H1 (cell line): ENCODE results near the gene SIK2. TPM values are rescaled to one million over a fixed set of nuclear protein-coding genes. Genes with fewer than 3 reads are reported as not detected.
A peak's percentile ranks its signal among the peaks of the same experiment; 100 is the strongest.

ENCODE experiments used
- CTCF ChIA-PET: fragments of 300-600 bp; sonication (Branson Sonifier 250); formaldehyde crosslinking; loops from one replicate; lab custom pipeline; 2021; ENCODE audit not compliant: partially characterized antibody; lab: Charles Lee
- POLR2A ChIA-PET: fragments of 300-600 bp; sonication (Branson Sonifier 250); formaldehyde crosslinking; loops from one replicate; lab custom pipeline; 2021; ENCODE audit warnings: inconsistent platforms; ENCODE audit not compliant: partially characterized antibody; lab: Charles Lee
- DNase-seq, 2 experiments: peaks; one replicate each; pipeline versions ENCODE4 v3.0.0 to v3.0.0-alpha.2; 2010 to 2022; ENCODE audit warnings: low spot score in 2 of 2, low read depth in 1 of 2, mixed read lengths in 1 of 2
- FAIRE-seq: peaks from 2 replicates; lab custom pipeline; 2011; peaks lifted over from hg19 to GRCh38; lab: Jason Lieb, UNC
- H2AFZ ChIP-seq: 2 replicates; pipeline ENCODE4 v1.8.1; 2012; ENCODE audit warnings: low read length, inconsistent platforms
- H2AK5ac ChIP-seq: 2 replicates; pipeline ENCODE4 v1.6.1; 2013; ENCODE audit warnings: low read depth, low read length
- H2BK120ac ChIP-seq: replicated peaks from 2 replicates; pipeline ENCODE3; 2013; ENCODE audit warnings: low read depth, low read length, inconsistent platforms
- H2BK12ac ChIP-seq: 2 replicates; pipeline ENCODE4 v1.6.1; 2013; ENCODE audit warnings: low read depth, low read length
- H2BK15ac ChIP-seq: 2 replicates; pipeline ENCODE4 v1.6.1; 2013; ENCODE audit warnings: low read length
- H2BK20ac ChIP-seq: 2 replicates; pipeline ENCODE4 v1.6.1; 2013; ENCODE audit warnings: low read length
- H2BK5ac ChIP-seq: 2 replicates; pipeline ENCODE4 v1.6.1; 2013; ENCODE audit warnings: low read depth, low read length
- H3K14ac ChIP-seq: 2 replicates; pipeline ENCODE4 v1.6.1; 2013; ENCODE audit warnings: inconsistent platforms; ENCODE audit not compliant: insufficient read length
- H3K18ac ChIP-seq: 2 replicates; pipeline ENCODE4 v1.6.1; 2013; ENCODE audit warnings: low read length; ENCODE audit errors: extremely low read depth
- H3K23ac ChIP-seq: 2 replicates; pipeline ENCODE4 v1.6.1; 2013; ENCODE audit warnings: inconsistent platforms; ENCODE audit not compliant: insufficient read length
- H3K23me2 ChIP-seq: 2 replicates; pipeline ENCODE4 v1.6.1; 2013; ENCODE audit warnings: low read depth, low read length
- H3K27ac ChIP-seq: 2 replicates; pipeline ENCODE4 v1.6.1; 2011; ENCODE audit warnings: low read depth, low read length, inconsistent platforms
- H3K27me3 ChIP-seq, 4 experiments: replicated peaks in 1 of 4; 1 replicate in 1 of 4; 2 replicates in 3 of 4; pipeline versions ENCODE4 v1.6.1 to v1.8.1; 2011 to 2013; ENCODE audit warnings: low read length in 3 of 4, mild to moderate bottlenecking in 3 of 4, inconsistent platforms in 2 of 4, mixed read lengths in 2 of 4, moderate library complexity in 1 of 4; ENCODE audit not compliant: control insufficient read depth in 3 of 4, insufficient read depth in 3 of 4; ENCODE audit errors: extremely low read depth in 1 of 4
- H3K36me3 ChIP-seq, 4 experiments: 2 replicates each; pipeline versions ENCODE4 v1.6.1 to v1.8.1; 2011 to 2013; ENCODE audit warnings: mild to moderate bottlenecking in 4 of 4, low read length in 3 of 4, moderate library complexity in 2 of 4, control low read depth in 1 of 4, inconsistent platforms in 1 of 4; ENCODE audit not compliant: insufficient read depth in 4 of 4, control insufficient read depth in 2 of 4
- H3K4ac ChIP-seq: replicated peaks from 2 replicates; pipeline ENCODE3; 2013; ENCODE audit warnings: low read length, low read depth, mixed read lengths, inconsistent platforms; ENCODE audit not compliant: insufficient read length
- H3K4me1 ChIP-seq, 4 experiments: replicated peaks in 1 of 4; 1 replicate in 1 of 4; 2 replicates in 3 of 4; pipeline versions ENCODE4 v1.6.1 to v1.8.1; 2011 to 2013; ENCODE audit warnings: low read length in 3 of 4, inconsistent platforms in 2 of 4, mixed read lengths in 1 of 4; ENCODE audit not compliant: insufficient read depth in 4 of 4, control insufficient read depth in 3 of 4
- H3K4me2 ChIP-seq, 2 experiments: 2 replicates each; pipeline versions ENCODE4 v1.6.1 to v1.8.1; 2011 to 2013; ENCODE audit warnings: low read depth in 2 of 2, low read length in 2 of 2, control low read depth in 1 of 2, inconsistent platforms in 1 of 2, mild to moderate bottlenecking in 1 of 2; ENCODE audit not compliant: insufficient read depth in 1 of 2
- H3K4me3 ChIP-seq, 4 experiments: fragments of 200-600, 300-600 bp in 1 of 4; sonication (generic), shearing (Covaris generic), sonication (Bioruptor Twin) in 1 of 4; 2 replicates each; pipeline versions ENCODE4 v1.5.1 to v1.8.1; 2011 to 2016; ENCODE audit warnings: low read length in 4 of 4, low read depth in 3 of 4, control low read depth in 2 of 4, inconsistent platforms in 2 of 4, mild to moderate bottlenecking in 2 of 4, mixed read lengths in 1 of 4, moderate library complexity in 1 of 4; ENCODE audit not compliant: insufficient read depth in 2 of 4; ENCODE audit errors: extremely low read depth in 1 of 4
- H3K56ac ChIP-seq: replicated peaks from 2 replicates; pipeline ENCODE3; 2013; ENCODE audit warnings: low read depth, mild to moderate bottlenecking, mixed read lengths, low read length, inconsistent platforms; ENCODE audit not compliant: insufficient read length
- H3K79me1 ChIP-seq: 2 replicates; pipeline ENCODE4 v1.6.1; 2013; ENCODE audit warnings: low read depth, low read length, control low read depth
- H3K79me2 ChIP-seq, 2 experiments: 2 replicates each; pipeline versions ENCODE4 v1.6.1 to v1.8.1; 2012 to 2013; ENCODE audit warnings: low read length in 2 of 2, mild to moderate bottlenecking in 2 of 2, inconsistent platforms in 1 of 2; ENCODE audit not compliant: insufficient read depth in 2 of 2, control insufficient read depth in 1 of 2
- H3K9ac ChIP-seq, 4 experiments: replicated peaks in 1 of 4; 1 replicate in 1 of 4; 2 replicates in 3 of 4; pipeline versions ENCODE4 v1.6.1 to v1.8.1; 2011 to 2013; ENCODE audit warnings: low read depth in 3 of 4, low read length in 3 of 4, control low read depth in 2 of 4, mild to moderate bottlenecking in 2 of 4, moderate library complexity in 2 of 4, inconsistent platforms in 1 of 4; ENCODE audit errors: extremely low read depth in 1 of 4
- H3K9me3 ChIP-seq, 2 experiments: 2 replicates each; pipeline versions ENCODE4 v1.6.1 to v1.8.1; 2012 to 2013; ENCODE audit warnings: mild to moderate bottlenecking in 2 of 2, moderate library complexity in 2 of 2, control low read depth in 1 of 2, inconsistent platforms in 1 of 2, low read depth in 1 of 2, low read length in 1 of 2, mixed read lengths in 1 of 2; ENCODE audit not compliant: insufficient read depth in 2 of 2
- H4K20me1 ChIP-seq, 2 experiments: replicated peaks in 1 of 2; 2 replicates each; pipeline versions ENCODE3 to v1.8.1; 2011 to 2013; ENCODE audit warnings: inconsistent platforms in 2 of 2, low read length in 2 of 2, mild to moderate bottlenecking in 1 of 2; ENCODE audit not compliant: insufficient read depth in 2 of 2, control insufficient read depth in 1 of 2
- H4K5ac ChIP-seq: 2 replicates; pipeline ENCODE4 v1.6.1; 2013; ENCODE audit warnings: low read length, low read depth, mixed read lengths, inconsistent platforms; ENCODE audit not compliant: insufficient read length
- H4K8ac ChIP-seq: 2 replicates; pipeline ENCODE4 v1.8.0; 2013; ENCODE audit warnings: mild to moderate bottlenecking, moderate library complexity, low read length, inconsistent platforms; ENCODE audit not compliant: insufficient read depth; ENCODE audit errors: extremely low read depth
- H4K91ac ChIP-seq: replicated peaks from 2 replicates; pipeline ENCODE3; 2013; ENCODE audit warnings: low read length, mixed read lengths, inconsistent platforms; ENCODE audit not compliant: insufficient read length
- CHD1 ChIP-seq: IDR thresholded peaks from 2 replicates; pipeline ENCODE4 v1.6.1; 2012; ENCODE audit warnings: low read depth, low read length, improper control_type of control experiment
- CTBP2 ChIP-seq: IDR thresholded peaks from 2 replicates; pipeline ENCODE4 v1.7.0; 2011; ENCODE audit warnings: borderline replicate concordance, mild to moderate bottlenecking, moderate library complexity, mixed read lengths, low read length; ENCODE audit not compliant: insufficient read depth, insufficient read length
- MAX ChIP-seq: IDR thresholded peaks from 2 replicates; pipeline ENCODE4 v1.6.1; 2012; ENCODE audit warnings: inconsistent platforms
- POLR2AphosphoS5 ChIP-seq: IDR thresholded peaks from 2 replicates; pipeline ENCODE4 v1.6.1; 2011; ENCODE audit warnings: low read depth, low read length
- RFX5 ChIP-seq: IDR thresholded peaks from 2 replicates; pipeline ENCODE4 v1.6.1; 2011; ENCODE audit warnings: low read depth, low read length, improper control_type of control experiment, borderline replicate concordance
- SIN3A ChIP-seq, 2 experiments: IDR thresholded peaks in 1 of 2; conservative IDR thresholded peaks in 1 of 2; 2 replicates each; pipeline ENCODE4 v1.6.1; 2011 to 2012; ENCODE audit warnings: low read length in 2 of 2, improper control_type of control experiment in 1 of 2, low read depth in 1 of 2, mild to moderate bottlenecking in 1 of 2
- SP1 ChIP-seq: IDR thresholded peaks from 2 replicates; pipeline ENCODE4 v1.6.1; 2011; ENCODE audit warnings: low read depth, low read length
- SP2 ChIP-seq: IDR thresholded peaks from 2 replicates; pipeline ENCODE4 v1.6.1; 2012; ENCODE audit warnings: mild to moderate bottlenecking, low read length, inconsistent platforms
- SP4 ChIP-seq: IDR thresholded peaks from 2 replicates; pipeline ENCODE4 v1.6.1; 2012; ENCODE audit warnings: low read length, inconsistent platforms
- TBP ChIP-seq: IDR thresholded peaks from 2 replicates; pipeline ENCODE4 v1.6.1; 2011; ENCODE audit warnings: low read depth, low read length, improper control_type of control experiment
- USF2 ChIP-seq: IDR thresholded peaks from 2 replicates; pipeline ENCODE4 v1.6.1; 2011; ENCODE audit warnings: low read length, improper control_type of control experiment
- WGBS, 2 experiments: shearing (Covaris generic) in 1 of 2; methylation state at CpG; one replicate each; pipeline versions ENCODE4 v1.1.6 to v1.1.7; 2013 to 2015; ENCODE audit warnings: low lambda C conversion rate in 2 of 2, mixed read lengths in 2 of 2, inconsistent platforms in 1 of 2, low coverage in 1 of 2, missing lambda C conversion rate in 1 of 2; ENCODE audit not compliant: insufficient replicate concordance in 2 of 2, insufficient coverage in 1 of 2, insufficient read length in 1 of 2; ENCODE audit errors: extremely low coverage in 1 of 2, missing lambda C conversion rate in 1 of 2; 5-methylcytosine and 5-hydroxymethylcytosine counted together
- polyA plus RNA-seq, 7 experiments: library from polyadenylated mRNA; depleted of rRNA in 3 of 7; stranded (reverse) in 5 of 7; unstranded in 2 of 7; fragments of >200 nt in 5 of 7; fragments of 200-250 nt in 2 of 7; gene quantifications; 1 replicate in 5 of 7; 2 replicates in 1 of 7; 4 replicates in 1 of 7; pipeline versions ENCODE4 v1.2.1 to v1.2.3, GENCODE V29; 2011 to 2013; ENCODE audit warnings: missing spikeins in 2 of 7, mixed read lengths in 2 of 7
- total RNA-seq: library from RNA; stranded (reverse); fragmentation: NEBNext Ultra II Directional; extraction: Animal tissue kit (Norgen Biotek cat#: 25700); gene quantifications from 2 replicates; pipeline ENCODE4 v1.2.1, GENCODE V29; 2021

The SIK2 gene
- total and polyA plus RNA-seq, 2 of the 8 experiments (the other 6 are each of a cell fraction or from before 2014, with no cell fraction given), result 8.8 to 11.2 TPM

GRCh38 chr11:111736181-111736590 is 133.9 kb downstream of the SIK2 start:
- H3K4me1 ChIP-seq, result peaks cover 0 to 14% (median 7%) of the 10 kb centered on the region in 4 experiments; a peak in 6 of 7 replicates
- POLR2A ChIA-PET, result interaction anchor here (1.7 to 3.6 kb wide), 2 partner anchors 30 to 39 kb away, joined by 4 to 19 read pairs; partner anchors contain the start of gene PPP2R1B
- CTCF ChIA-PET, result interaction anchor here (1.6 to 1.9 kb wide), 2 partner anchors 18 to 110 kb away, joined by 3 to 6 read pairs; no protein-coding TSS in a partner anchor
- TF ChIP-seq SIN3A (conservative IDR thresholded peaks at IDR 0.05 in 1 of 2, IDR thresholded peaks at IDR 0.05 in 1 of 2; ENCODE audit: low read depth in 1 of 2, low read length in 2 of 2), result no peak
- TF ChIP-seq SP4, result no peak
- no peak for TF ChIP-seq RFX5
- no peak for TF ChIP-seq SP2
- no peak for TF ChIP-seq MAX
- TF ChIP-seq POLR2AphosphoS5, result no peak
- no peak for TF ChIP-seq USF2
- TF ChIP-seq CHD1, result no peak
- TF ChIP-seq CTBP2, result no peak
- no peak for TF ChIP-seq TBP
- no peak for TF ChIP-seq SP1

More at GRCh38 chr11:111736181-111736590, 133.9 kb downstream of the SIK2 start:
- WGBS, 2 experiments, result 97% methylated on average over 10 of the region's 11 CpGs; no CpG with 5 or more reads in 1 of the 2 experiments
- Histone ChIP-seq H3K23ac (no peak overlapping the region), H2BK15ac (no peak overlapping the region), H3K79me2 (no peaks in the 10 kb centered on the region), H3K23me2 (no peaks in the 10 kb centered on the region), H2BK20ac (no peak overlapping the region), H3K9ac (no peak overlapping the region), H3K27me3 (no peaks in the 10 kb centered on the region), H2BK12ac (peak overlapping the region; percentile 39; the same call in 1 of the 2 replicates), H4K8ac (no peak overlapping the region), H3K79me1 (0 out of 2 replicates have a peak, but pooled peaks cover 5% of the 10 kb centered on the region), H4K5ac (no peak overlapping the region), H2AFZ (no peak overlapping the region), H3K14ac (no peak overlapping the region), H2BK120ac (no peak overlapping the region), H2BK5ac (no peak overlapping the region), H3K27ac (no peak overlapping the region), H3K4me2 (no peak overlapping the region), H3K9me3 (no peaks in the 10 kb centered on the region), H3K36me3 (peaks cover 0 to 7% (median 5%) of the 10 kb centered on the region in 4 experiments; a peak in 4 of 8 replicates), H3K4ac (no peak overlapping the region), H2AK5ac (no peak overlapping the region), H3K4me3 (no peak overlapping the region), H4K91ac (no peak overlapping the region), H3K56ac (no peak overlapping the region), H3K18ac (no peak overlapping the region), H4K20me1 (peaks cover 1 to 2% of the 10 kb centered on the region in 2 experiments)
- DNase-seq (no peak), FAIRE-seq (no peak)
